HL-60 (cell line): Measurements from ENCODE around the gene MUC6.

Experiments used
- CTCF ChIP-seq: IDR thresholded peaks from one replicate; pipeline ENCODE4 v1.5.1; 2011; ENCODE audit warnings: low read length, control low read depth, inconsistent platforms; ENCODE audit not compliant: insufficient read depth
- GABPA ChIP-seq: IDR thresholded peaks from 2 replicates; pipeline ENCODE4 v1.6.1; 2012; ENCODE audit warnings: low read depth
- POLR2AphosphoS5 ChIP-seq: IDR thresholded peaks from 2 replicates; pipeline ENCODE4 v1.6.1; 2012; ENCODE audit warnings: low read depth
- SPI1 ChIP-seq: IDR thresholded peaks from 2 replicates; pipeline ENCODE4 v1.6.1; 2012; ENCODE audit warnings: low read depth, mild to moderate bottlenecking, borderline replicate concordance

- no peak for TF ChIP-seq GABPA
- no peak for TF ChIP-seq CTCF
- TF ChIP-seq POLR2AphosphoS5: no peak
- TF ChIP-seq SPI1: no peak
Measured at GRCh38 chr11:1053121-1053901, 16.8 kb upstream of the MUC6 start.
